Karpas-422 (cell line): ENCODE results near the gene AP3D1. TPM values are rescaled to one million over a fixed set of nuclear protein-coding genes. Genes with fewer than 3 reads are reported as not detected.

Source experiments
- DNase-seq: peaks from one replicate; pipeline ENCODE4 v3.0.0-alpha.2; 2015
- H2AFZ ChIP-seq: fragments of 200-600 bp; sonication (generic); 2 replicates; pipeline ENCODE4 v1.6.1; 2014; ENCODE audit warnings: antibody characterized with exemption, low read length, mixed read lengths
- H3K27ac ChIP-seq: fragments of 200-600 bp; sonication (generic); 2 replicates; pipeline ENCODE4 v1.5.1; 2014; ENCODE audit warnings: mild to moderate bottlenecking, low read length, moderate library complexity
- H3K27me3 ChIP-seq: fragments of 200-600 bp; sonication (generic); 2 replicates; pipeline ENCODE4 v1.6.1; 2014; ENCODE audit warnings: low read length, mixed read lengths
- H3K36me3 ChIP-seq: fragments of 200-600 bp; sonication (generic); 2 replicates; pipeline ENCODE4 v1.6.1; 2014; ENCODE audit warnings: low read length, mixed read lengths; ENCODE audit not compliant: insufficient read depth
- H3K4me1 ChIP-seq: fragments of 200-600 bp; sonication (generic); 2 replicates; pipeline ENCODE4 v1.6.1; 2014; ENCODE audit warnings: mild to moderate bottlenecking, low read length, mixed read lengths
- H3K4me2 ChIP-seq: fragments of 200-600 bp; sonication (generic); 2 replicates; pipeline ENCODE4 v1.6.1; 2014; ENCODE audit warnings: low read length, low read depth, mild to moderate bottlenecking; ENCODE audit not compliant: poor library complexity, severe bottlenecking
- H3K4me3 ChIP-seq: fragments of 200-600 bp; sonication (generic); 2 replicates; pipeline ENCODE4 v1.5.1; 2014; ENCODE audit warnings: mild to moderate bottlenecking, antibody characterized with exemption, low read length, mixed read lengths
- H3K79me2 ChIP-seq: fragments of 200-600 bp; sonication (generic); 2 replicates; pipeline ENCODE4 v1.6.1; 2014; ENCODE audit warnings: mild to moderate bottlenecking, low read length, mixed read lengths
- H3K9ac ChIP-seq: fragments of 200-600 bp; sonication (generic); 2 replicates; pipeline ENCODE4 v1.6.0; 2014; ENCODE audit warnings: low read length
- H3K9me2 ChIP-seq: fragments of 200-600 bp; sonication (generic), shearing (Covaris generic); replicated peaks from 2 replicates; pipeline ENCODE4 v1.6.0; 2014; ENCODE audit warnings: mild to moderate bottlenecking, low read length, moderate library complexity; ENCODE audit not compliant: insufficient read depth
- H3K9me3 ChIP-seq: fragments of 300-700, 200-600 bp; sonication (generic); 2 replicates; pipeline ENCODE4 v1.6.1; 2014; ENCODE audit warnings: low read length, mixed read lengths
- H4K20me1 ChIP-seq: fragments of 200-600 bp; sonication (generic); 2 replicates; pipeline ENCODE4 v1.6.1; 2014; ENCODE audit warnings: mild to moderate bottlenecking, antibody characterized with exemption, low read length, low read depth; ENCODE audit not compliant: insufficient read depth
- total RNA-seq: library from RNA; depleted of rRNA; stranded (reverse); fragments of >200 nt; shearing (Covaris generic); gene quantifications from 2 replicates; pipeline ENCODE4 v1.2.3, GENCODE V29; 2014; ENCODE audit warnings: low replicate concordance

The AP3D1 gene
- total RNA-seq, 1 experiment from 2014 or later, result 82.3 TPM

GRCh38 chr19:2150794-2151338 lies 500 bp downstream of the AP3D1 start:
- Histone ChIP-seq H3K79me2 (peaks cover 52% of the 10 kb centered on the region), H4K20me1 (peaks cover 17% of the 10 kb centered on the region), H3K4me3 (peak overlapping the region; percentile 95), H3K36me3 (no peaks in the 10 kb centered on the region), H3K27me3 (no peaks in the 10 kb centered on the region), H3K4me1 (peaks cover 25% of the 10 kb centered on the region), H3K9ac (peak overlapping the region; percentile 96), H3K27ac (peak overlapping the region; percentile 70), H3K9me3 (no peaks in the 10 kb centered on the region), H3K4me2 (peak overlapping the region; percentile 96), H3K9me2 (no peaks in the 10 kb centered on the region), H2AFZ (no peak overlapping the region)
- peak; percentile 55 for DNase-seq

- Histone ChIP-seq H3K9me2 (no peaks in the 10 kb centered on the region), H3K4me3 (peak overlapping the region; percentile 95), H3K27ac (peak overlapping the region; percentile 70), H3K4me1 (peaks cover 25% of the 10 kb centered on the region), H3K36me3 (no peaks in the 10 kb centered on the region), H3K9me3 (no peaks in the 10 kb centered on the region), H3K79me2 (peaks cover 59% of the 10 kb centered on the region), H2AFZ (no peak overlapping the region), H3K9ac (peak overlapping the region; percentile 96), H3K4me2 (peak overlapping the region; percentile 96), H3K27me3 (no peaks in the 10 kb centered on the region), H4K20me1 (peaks cover 17% of the 10 kb centered on the region)
- DNase-seq, result no peak
Measured at GRCh38 chr19:2149980-2150793, 1.2 kb downstream of the AP3D1 start.

- Histone ChIP-seq H3K4me2 (no peak overlapping the region), H3K9ac (no peak overlapping the region), H4K20me1 (peaks cover 21% of the 10 kb centered on the region), H3K4me1 (peaks cover 25% of the 10 kb centered on the region), H3K9me3 (no peaks in the 10 kb centered on the region), H3K4me3 (no peak overlapping the region), H3K27me3 (no peaks in the 10 kb centered on the region), H2AFZ (no peak overlapping the region), H3K9me2 (no peaks in the 10 kb centered on the region), H3K27ac (no peak overlapping the region), H3K79me2 (peaks cover 75% of the 10 kb centered on the region), H3K36me3 (no peaks in the 10 kb centered on the region)
- DNase-seq, result no peak
Measured at GRCh38 chr19:2148482-2149135, 2.8 kb downstream of the AP3D1 start.

DNA sequence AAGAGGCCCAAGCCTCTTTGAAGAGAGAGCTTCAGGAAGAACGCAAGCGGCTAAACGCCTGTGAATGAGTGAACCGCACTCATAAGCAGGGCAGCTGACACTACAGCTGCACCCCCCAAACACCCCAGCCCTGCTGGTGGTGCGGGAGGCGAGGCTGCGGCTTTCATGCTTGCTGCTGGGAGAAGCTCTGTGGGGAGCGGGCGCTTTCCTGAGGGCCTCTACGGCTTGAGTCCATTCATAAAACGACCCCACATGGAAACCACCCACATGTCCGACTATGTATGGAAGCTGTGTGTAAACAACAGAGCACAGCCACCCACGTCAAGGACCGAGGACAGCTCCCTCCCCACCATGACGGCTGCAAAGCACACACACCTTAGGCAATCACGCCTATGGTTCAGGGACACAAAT lies 5.5 kb downstream of the AP3D1 start:
- Histone ChIP-seq H3K9ac (no peak overlapping the region), H3K4me1 (peaks cover 21% of the 10 kb centered on the region), H3K9me2 (no peaks in the 10 kb centered on the region), H3K79me2 (peaks cover 96% of the 10 kb centered on the region), H3K36me3 (no peaks in the 10 kb centered on the region), H3K27ac (no peak overlapping the region), H3K9me3 (no peaks in the 10 kb centered on the region), H3K27me3 (no peaks in the 10 kb centered on the region), H3K4me2 (no peak overlapping the region), H2AFZ (no peak overlapping the region), H4K20me1 (peaks cover 26% of the 10 kb centered on the region), H3K4me3 (no peak overlapping the region)
- no peak for DNase-seq

- Histone ChIP-seq H4K20me1 (peaks cover 30% of the 10 kb centered on the region), H3K9ac (no peak overlapping the region), H3K36me3 (no peaks in the 10 kb centered on the region), H3K79me2 (peaks cover 96% of the 10 kb centered on the region), H3K27me3 (no peaks in the 10 kb centered on the region), H3K27ac (no peak overlapping the region), H3K4me2 (no peak overlapping the region), H3K4me3 (no peak overlapping the region), H2AFZ (no peak overlapping the region), H3K4me1 (peaks cover 9% of the 10 kb centered on the region), H3K9me2 (no peaks in the 10 kb centered on the region), H3K9me3 (no peaks in the 10 kb centered on the region)
- no peak for DNase-seq
Measured at GRCh38 chr19:2144190-2144589, 7.2 kb downstream of the AP3D1 start.

GRCh38 chr19:2142173-2142829 lies 9.1 kb downstream of the AP3D1 start:
- H3K9me3 ChIP-seq, result no peaks in the 10 kb centered on the region
- peaks cover 5% of the 10 kb centered on the region; the same call in 1 of the 2 replicates for H3K36me3 ChIP-seq
- H2AFZ ChIP-seq, result no peak overlapping the region
- H3K27ac ChIP-seq, result no peak overlapping the region
- H4K20me1 ChIP-seq, result peaks cover 20% of the 10 kb centered on the region
- DNase-seq, result no peak
- H3K4me3 ChIP-seq, result no peak overlapping the region
- peaks cover 91% of the 10 kb centered on the region for H3K79me2 ChIP-seq
- no peaks in the 10 kb centered on the region for H3K27me3 ChIP-seq
- no peak overlapping the region for H3K9ac ChIP-seq
- no peaks in the 10 kb centered on the region for H3K4me1 ChIP-seq
- H3K4me2 ChIP-seq, result no peak overlapping the region
- H3K9me2 ChIP-seq, result no peaks in the 10 kb centered on the region

DNA sequence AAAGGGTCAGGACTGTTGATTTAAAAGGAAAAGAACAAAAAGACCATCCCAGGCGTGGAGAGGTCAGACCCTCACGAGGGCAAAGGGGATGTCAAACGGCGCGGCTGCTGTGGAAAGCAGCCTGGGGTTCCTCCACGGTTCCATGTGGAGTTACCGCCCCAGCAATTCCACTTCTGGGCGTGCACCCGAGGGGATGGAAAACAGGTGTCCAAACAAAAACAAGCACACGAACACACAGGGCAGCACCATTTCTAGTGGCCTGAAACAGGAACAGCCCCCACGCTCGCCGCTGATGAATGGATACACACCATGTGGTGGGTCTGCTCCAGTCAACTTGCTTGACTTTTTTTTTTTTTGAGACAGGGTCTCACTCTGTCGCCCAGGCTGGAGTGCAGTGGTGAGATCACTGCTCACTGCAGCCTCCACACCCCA lies 11.2 kb downstream of the AP3D1 start:
- DNase-seq, result no peak
- Histone ChIP-seq H3K36me3 (peaks cover 5% of the 10 kb centered on the region; the same call in 1 of the 2 replicates), H3K9ac (no peak overlapping the region), H3K9me3 (no peaks in the 10 kb centered on the region), H3K4me2 (no peak overlapping the region), H2AFZ (no peak overlapping the region), H3K79me2 (peaks cover 79% of the 10 kb centered on the region), H3K4me3 (no peak overlapping the region), H3K27ac (no peak overlapping the region), H3K9me2 (no peaks in the 10 kb centered on the region), H3K4me1 (no peaks in the 10 kb centered on the region), H3K27me3 (no peaks in the 10 kb centered on the region), H4K20me1 (peaks cover 20% of the 10 kb centered on the region)
